HS-27A (cell line): ENCODE measurements around the gene ADARB1.

Source experiments
- DNase-seq: peaks from one replicate; pipeline ENCODE4 v3.0.0-alpha.2; 2012; ENCODE audit warnings: low read depth, missing footprints

Gene ADARB1

GRCh38 chr21:45267390-45267760 is 193.0 kb downstream of the ADARB1 start:
- no peak for DNase-seq

GRCh38 chr21:45269861-45270260 is 195.5 kb downstream of the ADARB1 start:
- DNase-seq = no peak

GRCh38 chr21:45270306-45270821 is 196.0 kb downstream of the ADARB1 start:
- no peak for DNase-seq
